WERI-Rb-1 (cell line): ENCODE measurements around the gene TNIK.

Source experiments
- DNase-seq: peaks from one replicate; pipeline ENCODE4 v3.0.0-alpha.2; 2020
- H3K27ac ChIP-seq: fragments of 250-450 bp; sonication (Bioruptor Pico); 2 replicates; pipeline ENCODE4 v1.5.1; 2020; ENCODE audit warnings: mild to moderate bottlenecking, moderate library complexity
- H3K27me3 ChIP-seq: fragments of 250-450 bp; sonication (Bioruptor Pico); 2 replicates; pipeline ENCODE4 v1.5.1; 2021; ENCODE audit warnings: mild to moderate bottlenecking, low read depth, moderate library complexity; ENCODE audit not compliant: insufficient read depth, severe bottlenecking
- H3K36me3 ChIP-seq: fragments of 250-450 bp; sonication (Bioruptor Pico); 2 replicates; pipeline ENCODE4 v1.5.1; 2020; ENCODE audit warnings: mild to moderate bottlenecking, moderate library complexity
- H3K4me3 ChIP-seq: 2 replicates; pipeline ENCODE4 v1.5.1; 2011; ENCODE audit warnings: low read depth, mild to moderate bottlenecking, control low read depth, low read length
- H3K9me3 ChIP-seq: fragments of 250-450 bp; sonication (Bioruptor Pico); 2 replicates; pipeline ENCODE4 v1.5.1; 2021; ENCODE audit warnings: mild to moderate bottlenecking, moderate library complexity; ENCODE audit not compliant: severe bottlenecking
- CTCF ChIP-seq: IDR thresholded peaks from 2 replicates; pipeline ENCODE4 v1.5.1; 2011; ENCODE audit warnings: low read depth, mild to moderate bottlenecking, control low read depth, inconsistent platforms, low read length

TNIK gene

GRCh38 chr3:171055336-171056178 is 404.6 kb downstream of the TNIK start:
- H3K27me3 ChIP-seq: no peaks in the 10 kb centered on the region
- no peaks in the 10 kb centered on the region for H3K36me3 ChIP-seq
- no peaks in the 10 kb centered on the region for H3K9me3 ChIP-seq
- no peak overlapping the region for H3K4me3 ChIP-seq
- DNase-seq: no peak
- TF ChIP-seq CTCF: no peak
- H3K27ac ChIP-seq: no peak overlapping the region

- Histone ChIP-seq H3K4me3 (no peak overlapping the region), H3K27ac (no peak overlapping the region), H3K9me3 (no peaks in the 10 kb centered on the region), H3K36me3 (no peaks in the 10 kb centered on the region), H3K27me3 (no peaks in the 10 kb centered on the region)
- DNase-seq: no peak
- no peak for TF ChIP-seq CTCF
Observed at GRCh38 chr3:171054921-171055320, 405.3 kb downstream of the TNIK start.

GRCh38 chr3:171054231-171054630 is 406.0 kb downstream of the TNIK start:
- no peak overlapping the region for H3K27ac ChIP-seq
- no peak for DNase-seq
- TF ChIP-seq CTCF: no peak
- no peak overlapping the region for H3K4me3 ChIP-seq
- H3K9me3 ChIP-seq: no peaks in the 10 kb centered on the region
- no peaks in the 10 kb centered on the region for H3K36me3 ChIP-seq
- no peaks in the 10 kb centered on the region for H3K27me3 ChIP-seq

GRCh38 chr3:171049861-171050444 is 410.3 kb downstream of the TNIK start:
- H3K27me3 ChIP-seq: no peaks in the 10 kb centered on the region
- no peak overlapping the region for H3K4me3 ChIP-seq
- peak; percentile 74 for TF ChIP-seq CTCF
- no peak overlapping the region for H3K27ac ChIP-seq
- DNase-seq: peak; percentile 70
- no peaks in the 10 kb centered on the region for H3K36me3 ChIP-seq
- H3K9me3 ChIP-seq: no peaks in the 10 kb centered on the region

- no peaks in the 10 kb centered on the region for H3K9me3 ChIP-seq
- DNase-seq: no peak
- H3K27ac ChIP-seq: no peak overlapping the region
- H3K4me3 ChIP-seq: no peak overlapping the region
- TF ChIP-seq CTCF: no peak
- no peaks in the 10 kb centered on the region for H3K36me3 ChIP-seq
- H3K27me3 ChIP-seq: no peaks in the 10 kb centered on the region
Observed at GRCh38 chr3:171046760-171047159, 413.4 kb downstream of the TNIK start.
